Measurements from ENCODE around the gene ZNF276.

ZNF276 gene

GRCh38 chr16:89738538-89739317 lies 17.4 kb downstream of the ZNF276 start:
- H3K27ac ChIP-seq (ENCODE audit: low read length) = no peak overlapping the region
- no peaks in the 10 kb centered on the region for H3K27me3 ChIP-seq (ENCODE audit: control insufficient read depth, insufficient read depth, low read length)
- no peak for DNase-seq (ENCODE audit: low read depth, low spot score)
- peaks cover 44% of the 10 kb centered on the region for H3K36me3 ChIP-seq (ENCODE audit: control insufficient read depth, insufficient read depth, low read length)
- H3K4me3 ChIP-seq (ENCODE audit: low read length) = no peak overlapping the region
- H3K4me1 ChIP-seq (ENCODE audit: control insufficient read depth, insufficient read depth, low read length) = no peaks in the 10 kb centered on the region
- no CpG with 5 or more reads among the region's 20 CpGs for WGBS (ENCODE audit: insufficient coverage, insufficient read length)
- H3K9me3 ChIP-seq (ENCODE audit: control insufficient read depth, insufficient read depth, low read length) = no peaks in the 10 kb centered on the region

DNA sequence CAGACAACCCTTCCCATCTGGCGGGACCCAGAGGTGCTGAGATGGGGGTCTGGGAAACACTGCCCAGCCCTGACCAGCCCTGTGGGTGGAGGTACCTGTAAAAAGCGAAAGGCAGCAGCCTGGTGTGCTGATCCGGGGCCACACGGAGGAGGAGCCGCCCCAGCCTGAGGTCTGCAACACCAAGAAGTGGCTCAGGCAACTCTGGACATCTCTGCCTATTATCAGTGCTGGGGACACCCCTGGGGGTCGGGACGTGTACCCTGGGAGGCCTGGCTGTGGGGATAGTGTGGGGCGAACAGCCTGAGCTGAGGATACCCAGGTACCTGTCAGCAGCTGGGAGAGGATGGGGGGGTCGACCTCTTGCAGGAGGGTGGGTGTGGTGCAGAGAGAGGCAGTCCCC lies 18.0 kb downstream of the ZNF276 start:
- no peak for DNase-seq (ENCODE audit: low read depth, low spot score)
- no CpG with 5 or more reads among the region's 9 CpGs for WGBS (ENCODE audit: insufficient coverage, insufficient read length)
- Histone ChIP-seq H3K4me3 (ENCODE audit: low read length) (no peak overlapping the region), H3K36me3 (ENCODE audit: control insufficient read depth, insufficient read depth, low read length) (peaks cover 43% of the 10 kb centered on the region), H3K27ac (ENCODE audit: low read length) (no peak overlapping the region), H3K4me1 (ENCODE audit: control insufficient read depth, insufficient read depth, low read length) (no peaks in the 10 kb centered on the region), H3K27me3 (ENCODE audit: control insufficient read depth, insufficient read depth, low read length) (no peaks in the 10 kb centered on the region), H3K9me3 (ENCODE audit: control insufficient read depth, insufficient read depth, low read length) (no peaks in the 10 kb centered on the region)

DNA sequence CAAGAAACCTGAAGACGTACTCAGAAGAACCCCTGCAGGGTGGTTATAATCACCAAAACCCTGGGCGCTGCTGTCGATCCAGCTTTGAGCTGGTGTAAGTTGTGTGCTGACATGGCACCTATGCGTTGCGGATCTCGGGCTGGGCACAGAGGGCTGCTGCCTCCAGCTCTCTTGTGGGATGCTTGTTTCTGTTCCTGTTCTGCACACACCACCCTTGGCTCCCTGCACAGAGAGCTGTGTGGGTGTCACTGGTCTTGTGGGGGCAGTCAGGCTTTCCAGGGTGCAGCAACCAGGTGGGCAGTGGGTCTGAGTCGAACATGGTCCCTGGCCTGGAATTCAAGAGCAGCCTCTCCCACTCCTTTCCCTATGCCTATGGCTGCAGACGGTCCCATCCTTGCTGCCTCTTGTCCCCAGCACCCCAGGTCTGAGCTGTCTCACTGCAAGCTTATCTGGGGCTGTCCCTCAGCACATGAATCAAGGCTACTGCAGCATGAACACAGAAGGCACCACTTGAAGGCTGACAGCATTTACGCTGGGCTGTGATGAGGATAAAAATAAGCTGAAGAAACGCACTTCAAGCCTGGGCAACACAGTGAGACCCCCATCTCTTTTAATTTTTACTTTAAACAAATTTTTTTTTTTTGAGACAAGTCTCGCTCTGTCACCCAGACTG lies 20.1 kb downstream of the ZNF276 start:
- Histone ChIP-seq H3K4me3 (ENCODE audit: low read length) (no peak overlapping the region), H3K9me3 (ENCODE audit: control insufficient read depth, insufficient read depth, low read length) (no peaks in the 10 kb centered on the region), H3K27ac (ENCODE audit: low read length) (no peak overlapping the region), H3K36me3 (ENCODE audit: control insufficient read depth, insufficient read depth, low read length) (peaks cover 52% of the 10 kb centered on the region), H3K27me3 (ENCODE audit: control insufficient read depth, insufficient read depth, low read length) (no peaks in the 10 kb centered on the region), H3K4me1 (ENCODE audit: control insufficient read depth, insufficient read depth, low read length) (no peaks in the 10 kb centered on the region)
- DNase-seq (ENCODE audit: low read depth, low spot score) = no peak
- no CpG with 5 or more reads among the region's 11 CpGs for WGBS (ENCODE audit: insufficient coverage, insufficient read length)

DNA sequence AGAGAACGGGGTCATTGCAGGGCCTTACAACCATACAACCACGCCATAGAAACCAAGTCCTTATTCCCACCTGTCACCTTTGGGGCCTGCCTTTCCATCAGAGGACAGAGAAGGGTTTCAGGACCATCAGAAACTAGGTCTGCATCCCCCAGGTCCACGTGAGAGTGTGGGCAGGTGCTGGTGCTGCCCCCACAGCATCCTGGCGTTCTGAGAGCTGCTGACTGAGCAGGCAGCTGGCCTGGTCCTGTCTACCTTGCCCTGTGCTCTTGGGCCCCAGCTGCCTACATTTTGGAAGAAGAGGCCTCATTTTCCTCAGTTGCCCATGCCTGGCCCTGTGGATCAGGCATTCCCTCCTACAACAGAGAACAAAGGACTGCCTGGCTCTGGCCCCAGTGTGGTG lies 21.6 kb downstream of the ZNF276 start:
- no peaks in the 10 kb centered on the region for H3K4me1 ChIP-seq (ENCODE audit: control insufficient read depth, insufficient read depth, low read length)
- WGBS (ENCODE audit: insufficient coverage, insufficient read length) = no CpG with 5 or more reads among the region's 4 CpGs
- H3K36me3 ChIP-seq (ENCODE audit: control insufficient read depth, insufficient read depth, low read length) = peaks cover 48% of the 10 kb centered on the region
- no peak overlapping the region for H3K4me3 ChIP-seq (ENCODE audit: low read length)
- H3K9me3 ChIP-seq (ENCODE audit: control insufficient read depth, insufficient read depth, low read length) = no peaks in the 10 kb centered on the region
- no peak for DNase-seq (ENCODE audit: low read depth, low spot score)
- H3K27me3 ChIP-seq (ENCODE audit: control insufficient read depth, insufficient read depth, low read length) = no peaks in the 10 kb centered on the region
- no peak overlapping the region for H3K27ac ChIP-seq (ENCODE audit: low read length)

DNA sequence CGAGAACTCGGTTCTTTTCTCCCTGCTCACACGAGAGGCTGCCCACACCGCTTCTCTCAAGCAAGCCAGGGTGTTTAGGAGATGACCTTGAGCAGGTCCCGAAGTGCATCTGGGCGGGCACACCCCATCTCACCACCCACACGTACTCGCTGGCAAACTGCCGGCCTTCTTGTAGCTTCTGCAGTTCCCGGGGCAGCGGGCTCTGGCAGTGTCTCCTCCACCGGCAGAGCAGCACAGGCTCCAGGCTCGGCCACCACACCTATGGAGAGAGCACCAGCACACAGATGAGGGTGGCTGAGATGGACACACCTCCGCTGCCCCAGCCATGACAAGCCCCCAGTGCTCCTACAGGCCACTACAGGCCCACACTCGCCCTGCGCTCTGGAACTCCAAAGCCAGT lies 23.5 kb downstream of the ZNF276 start:
- no peak for DNase-seq (ENCODE audit: low read depth, low spot score)
- Histone ChIP-seq H3K9me3 (ENCODE audit: control insufficient read depth, insufficient read depth, low read length) (no peaks in the 10 kb centered on the region), H3K27ac (ENCODE audit: low read length) (no peak overlapping the region), H3K27me3 (ENCODE audit: control insufficient read depth, insufficient read depth, low read length) (no peaks in the 10 kb centered on the region), H3K4me1 (ENCODE audit: control insufficient read depth, insufficient read depth, low read length) (no peaks in the 10 kb centered on the region), H3K36me3 (ENCODE audit: control insufficient read depth, insufficient read depth, low read length) (peaks cover 45% of the 10 kb centered on the region), H3K4me3 (ENCODE audit: low read length) (no peak overlapping the region)
- no CpG with 5 or more reads among the region's 16 CpGs for WGBS (ENCODE audit: insufficient coverage, insufficient read length)

- DNase-seq (ENCODE audit: low read depth, low spot score) = no peak
- Histone ChIP-seq H3K4me3 (ENCODE audit: low read length) (no peak overlapping the region), H3K27ac (ENCODE audit: low read length) (no peak overlapping the region), H3K4me1 (ENCODE audit: control insufficient read depth, insufficient read depth, low read length) (no peaks in the 10 kb centered on the region), H3K9me3 (ENCODE audit: control insufficient read depth, insufficient read depth, low read length) (no peaks in the 10 kb centered on the region), H3K36me3 (ENCODE audit: control insufficient read depth, insufficient read depth, low read length) (peaks cover 40% of the 10 kb centered on the region), H3K27me3 (ENCODE audit: control insufficient read depth, insufficient read depth, low read length) (no peaks in the 10 kb centered on the region)
- WGBS (ENCODE audit: insufficient coverage, insufficient read length) = no CpG with 5 or more reads among the region's 15 CpGs
Measured at GRCh38 chr16:89746043-89746442, 24.7 kb downstream of the ZNF276 start.

- Histone ChIP-seq H3K9me3 (ENCODE audit: control insufficient read depth, insufficient read depth, low read length) (no peaks in the 10 kb centered on the region), H3K36me3 (ENCODE audit: control insufficient read depth, insufficient read depth, low read length) (peaks cover 33% of the 10 kb centered on the region), H3K4me1 (ENCODE audit: control insufficient read depth, insufficient read depth, low read length) (no peaks in the 10 kb centered on the region), H3K27ac (ENCODE audit: low read length) (no peak overlapping the region), H3K27me3 (ENCODE audit: control insufficient read depth, insufficient read depth, low read length) (no peaks in the 10 kb centered on the region), H3K4me3 (ENCODE audit: low read length) (no peak overlapping the region)
- no CpG with 5 or more reads among the region's 9 CpGs for WGBS (ENCODE audit: insufficient coverage, insufficient read length)
- no peak for DNase-seq (ENCODE audit: low read depth, low spot score)
Measured at GRCh38 chr16:89748076-89748475, 26.7 kb downstream of the ZNF276 start.

- no peaks in the 10 kb centered on the region for H3K27me3 ChIP-seq (ENCODE audit: control insufficient read depth, insufficient read depth, low read length)
- no peaks in the 10 kb centered on the region for H3K4me1 ChIP-seq (ENCODE audit: control insufficient read depth, insufficient read depth, low read length)
- no CpG with 5 or more reads among the region's 11 CpGs for WGBS (ENCODE audit: insufficient coverage, insufficient read length)
- peaks cover 32% of the 10 kb centered on the region for H3K36me3 ChIP-seq (ENCODE audit: control insufficient read depth, insufficient read depth, low read length)
- no peak overlapping the region for H3K4me3 ChIP-seq (ENCODE audit: low read length)
- H3K9me3 ChIP-seq (ENCODE audit: control insufficient read depth, insufficient read depth, low read length) = no peaks in the 10 kb centered on the region
- no peak overlapping the region for H3K27ac ChIP-seq (ENCODE audit: low read length)
- DNase-seq (ENCODE audit: low read depth, low spot score) = no peak
Measured at GRCh38 chr16:89748921-89749320, 27.6 kb downstream of the ZNF276 start.

DNA sequence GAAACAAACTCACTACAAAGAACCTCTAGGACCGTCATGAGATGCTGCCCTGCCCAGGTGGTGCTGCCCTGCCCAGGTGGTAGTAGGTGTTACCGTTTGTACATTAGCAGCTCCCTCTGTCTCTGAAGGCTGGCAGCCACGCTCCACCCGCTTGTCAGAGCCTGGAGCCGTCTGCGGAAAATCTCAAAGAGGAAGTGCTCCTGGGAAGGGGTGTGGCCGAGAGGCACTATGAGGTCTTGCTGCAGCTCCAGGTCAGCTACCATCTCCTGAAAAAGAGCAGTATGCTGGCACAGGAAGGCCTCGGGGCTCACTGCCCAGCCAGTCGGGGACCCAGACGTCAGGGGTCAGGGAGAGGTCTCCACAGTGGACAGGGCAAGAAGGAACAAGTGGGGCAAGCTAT lies 28.3 kb downstream of the ZNF276 start:
- Histone ChIP-seq H3K27me3 (ENCODE audit: control insufficient read depth, insufficient read depth, low read length) (no peaks in the 10 kb centered on the region), H3K4me1 (ENCODE audit: control insufficient read depth, insufficient read depth, low read length) (no peaks in the 10 kb centered on the region), H3K4me3 (ENCODE audit: low read length) (no peak overlapping the region), H3K27ac (ENCODE audit: low read length) (no peak overlapping the region), H3K36me3 (ENCODE audit: control insufficient read depth, insufficient read depth, low read length) (peaks cover 30% of the 10 kb centered on the region), H3K9me3 (ENCODE audit: control insufficient read depth, insufficient read depth, low read length) (no peaks in the 10 kb centered on the region)
- no CpG with 5 or more reads among the region's 10 CpGs for WGBS (ENCODE audit: insufficient coverage, insufficient read length)
- no peak for DNase-seq (ENCODE audit: low read depth, low spot score)

- Histone ChIP-seq H3K4me3 (ENCODE audit: low read length) (no peak overlapping the region), H3K27me3 (ENCODE audit: control insufficient read depth, insufficient read depth, low read length) (no peaks in the 10 kb centered on the region), H3K36me3 (ENCODE audit: control insufficient read depth, insufficient read depth, low read length) (peaks cover 40% of the 10 kb centered on the region), H3K27ac (ENCODE audit: low read length) (no peak overlapping the region), H3K4me1 (ENCODE audit: control insufficient read depth, insufficient read depth, low read length) (no peaks in the 10 kb centered on the region), H3K9me3 (ENCODE audit: control insufficient read depth, insufficient read depth, low read length) (no peaks in the 10 kb centered on the region)
- no peak for DNase-seq (ENCODE audit: low read depth, low spot score)
- no CpG with 5 or more reads among the region's 26 CpGs for WGBS (ENCODE audit: insufficient coverage, insufficient read length)
Measured at GRCh38 chr16:89759746-89760340, 38.5 kb downstream of the ZNF276 start.

Data from iPS DF 6.9 (cell line).